Middle frontal gyrus (tissue), 1 donor: Measurements from ENCODE around the gene SLITRK5.

Experiments used
- DNase-seq: peaks from one replicate; pipeline ENCODE4 v3.0.0-alpha.2; 2015; ENCODE audit warnings: low spot score; ENCODE audit errors: extremely low spot score

Gene SLITRK5

GRCh38 chr13:87712012-87712411 lies 40.8 kb downstream of the SLITRK5 start:
- no peak for DNase-seq
